ENCODE results near the gene ZNF683. TPM values are rescaled to one million over a fixed set of nuclear protein-coding genes. Genes with fewer than 3 reads are reported as not detected.

Gene ZNF683
- total and polyA plus RNA-seq, 9 of the 15 experiments (the other 6 are each of a cell fraction or from before 2014, with no cell fraction given): not detected

- peak within 1 kb of the TSS; percentile 28 to 38; a peak in 3 of 4 replicates for H3K9ac ChIP-seq (ENCODE audit: insufficient read depth in 1 of 2, low read depth in 2 of 2, low read length in 2 of 2)
- ChIA-PET CTCF (ENCODE audit: low intra/inter-chr PET ratio) (no interaction called here), POLR2A (interaction anchor here (0.6 to 1.0 kb wide), 4 partner anchors 9 to 260 kb away, joined by 3 read pairs; no protein-coding TSS in a partner anchor)
- TF ChIP-seq RBBP5 (IDR thresholded peaks at IDR 0.05; ENCODE audit: borderline replicate concordance, insufficient read depth, low read length, poor library complexity, severe bottlenecking) (peak; percentile 21), MLX (CRISPR knock-in tag; conservative IDR thresholded peaks at IDR 0.05) (no peak)
- TSS peak; percentile 54 for BruUV-seq (replicated peaks)
- no peak within 1 kb of the TSS for H3K4me3 ChIP-seq
- H3K9me1 ChIP-seq (ENCODE audit: control insufficient read depth, insufficient read depth, low read length): no peaks in the 10 kb centered on the region
- no peaks in the 10 kb centered on the region for H3K79me2 ChIP-seq (ENCODE audit: control insufficient read depth, insufficient read depth, low read length)
- H3K27ac ChIP-seq (ENCODE audit: extremely low read depth, low read depth, low read length): peak within 1 kb of the TSS; percentile 53; the same call in 1 of the 3 replicates
- H3K4me1 ChIP-seq (replicated peaks in 1 of 2; ENCODE audit: control insufficient read depth in 2 of 2, insufficient read depth in 2 of 2, low read length in 2 of 2): peaks cover 12 to 39% of the 10 kb centered on the region in 2 experiments; a peak in 4 of 5 replicates
- intact Hi-C loops (cut with micrococcal nuclease): no loop called here
- H2AFZ ChIP-seq (ENCODE audit: low read depth, low read length): no peak within 1 kb of the TSS
- DNase-seq (ENCODE audit: extremely low read depth in 1 of 4, low spot score in 3 of 4) (no peak), FAIRE-seq (no peak), ATAC-seq (no peak)
- no peaks in the 10 kb centered on the region for H3K36me3 ChIP-seq (ENCODE audit: control insufficient read depth, insufficient read depth, low read length)
- peaks cover 5% of the 10 kb centered on the region; the same call in 1 of the 2 replicates for H4K20me1 ChIP-seq (replicated peaks; ENCODE audit: control insufficient read depth, insufficient read depth, low read length)
- H3K27me3 ChIP-seq (ENCODE audit: control insufficient read depth in 2 of 2, insufficient read depth in 2 of 2, low read length in 2 of 2): peaks cover 0 to 5% of the 10 kb centered on the region in 2 experiments; a peak in 1 of 5 replicates
- H3K4me2 ChIP-seq (ENCODE audit: insufficient read depth, low read length): 0 out of 2 replicates have a peak within 1 kb of the TSS, but pooled peaks have one; percentile 12
- no peaks in the 10 kb centered on the region for H3K9me3 ChIP-seq (replicated peaks; ENCODE audit: control insufficient read depth, insufficient read depth, low read depth, low read length)
- WGBS (ENCODE audit: insufficient coverage, low coverage, missing lambda C conversion rate): 75% methylated on average over 43 of the region's 70 CpGs
- in situ Hi-C loops (cut with MboI): no loop called here
Measured at GRCh38 chr1:26410706-26411623, 38.4 kb upstream of the ZNF683 start, which contains the start of gene LIN28A. TSS of gene LIN28A (plus strand) at chr1:26410817. CDS start at chr1:26410892, 75 bp downstream.
